ENCODE data around the gene CABP1. TPM values are rescaled to one million over a fixed set of nuclear protein-coding genes. Genes with fewer than 3 reads are reported as not detected.
"Not testable (repeated sequence)": the region's sequence is repeated elsewhere in the genome, so short reads cannot be mapped to it uniquely, and the experiment has no call there.

Gene CABP1
- total RNA-seq, 4 donors from 2014 or later = 2.1 to 14.7 (median 6.6) TPM

GRCh38 chr12:120661432-120661831 lies 21.0 kb downstream of the CABP1 start:
- no peak for DNase-seq (ENCODE audit: low spot score)
- TF ChIP-seq, protein P1, sequence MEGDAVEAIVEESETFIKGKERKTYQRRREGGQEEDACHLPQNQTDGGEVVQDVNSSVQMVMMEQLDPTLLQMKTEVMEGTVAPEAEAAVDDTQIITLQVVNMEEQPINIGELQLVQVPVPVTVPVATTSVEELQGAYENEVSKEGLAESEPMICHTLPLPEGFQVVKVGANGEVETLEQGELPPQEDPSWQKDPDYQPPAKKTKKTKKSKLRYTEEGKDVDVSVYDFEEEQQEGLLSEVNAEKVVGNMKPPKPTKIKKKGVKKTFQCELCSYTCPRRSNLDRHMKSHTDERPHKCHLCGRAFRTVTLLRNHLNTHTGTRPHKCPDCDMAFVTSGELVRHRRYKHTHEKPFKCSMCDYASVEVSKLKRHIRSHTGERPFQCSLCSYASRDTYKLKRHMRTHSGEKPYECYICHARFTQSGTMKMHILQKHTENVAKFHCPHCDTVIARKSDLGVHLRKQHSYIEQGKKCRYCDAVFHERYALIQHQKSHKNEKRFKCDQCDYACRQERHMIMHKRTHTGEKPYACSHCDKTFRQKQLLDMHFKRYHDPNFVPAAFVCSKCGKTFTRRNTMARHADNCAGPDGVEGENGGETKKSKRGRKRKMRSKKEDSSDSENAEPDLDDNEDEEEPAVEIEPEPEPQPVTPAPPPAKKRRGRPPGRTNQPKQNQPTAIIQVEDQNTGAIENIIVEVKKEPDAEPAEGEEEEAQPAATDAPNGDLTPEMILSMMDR (IDR thresholded peaks at IDR 0.05) = no peak

GRCh38 chr12:120662879-120663278 lies 22.5 kb downstream of the CABP1 start:
- TF ChIP-seq, protein P1 (IDR thresholded peaks at IDR 0.05) = no peak
- DNase-seq (ENCODE audit: low spot score) (no peak), ATAC-seq (ENCODE audit: low FRiP score) (no peak)

More at GRCh38 chr12:120661432-120661831, 21.0 kb downstream of the CABP1 start:
- ATAC-seq (ENCODE audit: low FRiP score) = no peak

- TF ChIP-seq, protein P1 (IDR thresholded peaks at IDR 0.05) = no peak
- ATAC-seq (ENCODE audit: low FRiP score) (no peak), DNase-seq (ENCODE audit: low spot score) (no peak)
Measured at GRCh38 chr12:120663741-120664140, 23.3 kb downstream of the CABP1 start.

- no peak for DNase-seq (ENCODE audit: low spot score)
- TF ChIP-seq, protein P1 (IDR thresholded peaks at IDR 0.05) = no peak
- ATAC-seq (ENCODE audit: low FRiP score) = no peak
Measured at GRCh38 chr12:120666571-120667390, 26.4 kb downstream of the CABP1 start.

DNA sequence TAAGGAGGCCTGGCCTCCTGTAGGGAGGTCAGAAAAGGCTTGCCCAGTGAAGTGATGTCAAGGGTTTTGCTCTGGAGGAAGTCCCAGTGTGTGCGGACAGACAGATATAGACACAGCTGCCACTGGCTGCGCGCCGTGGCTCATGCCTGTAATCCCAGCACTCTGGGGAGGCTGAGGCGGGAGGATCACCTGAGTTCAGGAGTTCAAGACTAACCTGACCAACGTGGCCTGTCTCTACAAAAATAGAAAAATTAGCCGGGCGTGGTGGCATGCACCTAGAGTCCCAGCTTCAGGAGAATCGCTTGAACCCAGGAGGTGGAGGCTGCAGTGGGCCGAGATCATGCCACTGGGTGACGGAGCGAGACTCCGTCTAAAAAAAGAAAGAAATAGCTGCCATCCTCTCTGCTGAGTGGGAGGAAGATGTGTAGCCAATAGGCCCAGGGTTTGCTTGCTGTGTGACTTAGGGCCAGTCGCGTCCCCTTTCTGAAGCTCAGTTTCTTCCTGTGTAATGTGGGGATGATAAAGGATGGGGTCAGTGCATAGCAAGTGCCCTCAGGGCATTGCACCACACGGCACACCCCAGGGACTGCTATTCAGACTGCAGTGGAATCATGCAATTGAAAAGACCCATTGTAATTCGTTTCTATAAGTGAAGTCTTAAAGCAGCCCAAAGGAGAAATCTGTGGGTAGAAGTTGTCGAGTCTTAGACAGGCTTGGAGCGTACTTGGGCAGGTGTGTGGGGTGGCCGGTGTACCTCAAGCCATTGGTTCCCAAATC lies 27.9 kb downstream of the CABP1 start:
- no peak for ATAC-seq (ENCODE audit: low FRiP score)
- TF ChIP-seq, protein P1 (IDR thresholded peaks at IDR 0.05) = no peak

DNA sequence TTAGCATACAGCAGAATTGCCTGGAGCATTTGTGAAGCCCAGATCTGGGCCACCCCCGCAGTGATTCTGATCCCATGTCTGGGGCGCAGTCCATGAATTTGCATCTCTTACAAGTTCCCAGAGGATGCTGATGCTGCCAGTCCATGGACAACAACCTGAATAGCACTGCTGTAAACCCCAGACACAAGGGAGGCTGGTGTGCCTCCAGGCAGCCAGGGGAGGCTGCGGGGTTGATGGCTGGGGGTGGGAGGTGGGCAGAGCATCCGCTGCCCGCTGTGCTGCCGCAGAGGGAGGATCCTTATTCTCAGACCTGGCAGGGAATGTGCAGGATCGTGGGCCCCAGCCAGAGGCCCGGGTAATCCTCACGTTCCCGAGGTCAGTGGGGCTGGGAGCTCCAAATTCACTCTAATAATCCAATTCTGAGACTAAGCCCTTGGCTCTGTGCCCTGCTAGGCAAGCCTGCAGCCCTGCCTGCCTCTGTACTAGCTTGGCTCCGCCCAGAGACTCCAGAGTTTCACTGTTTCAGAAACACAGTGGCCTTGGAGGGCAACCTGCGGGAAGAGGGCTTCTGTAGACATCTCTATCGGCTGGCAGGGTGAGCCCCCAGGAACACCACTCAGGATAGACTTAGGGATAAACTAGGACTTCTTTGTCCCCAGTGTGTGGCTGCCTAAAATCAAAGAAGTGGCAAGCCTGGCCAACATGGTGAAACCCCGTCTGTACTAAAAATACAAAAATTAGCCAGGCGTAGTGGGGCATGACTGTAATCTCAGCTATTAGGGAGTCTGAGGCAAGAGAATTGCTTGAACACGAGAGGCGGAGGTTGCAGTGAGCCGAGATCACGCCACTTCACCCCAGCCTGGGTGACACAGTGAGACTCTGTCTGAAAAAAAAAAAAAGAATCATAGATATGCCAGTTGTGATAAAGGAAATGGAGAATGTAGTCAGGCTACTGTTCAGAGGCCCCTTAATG lies 28.7 kb downstream of the CABP1 start:
- ATAC-seq (ENCODE audit: low FRiP score) = peak; percentile 61
- TF ChIP-seq, protein P1 (IDR thresholded peaks at IDR 0.05) = no peak
- DNase-seq (ENCODE audit: low spot score) = no peak

More for the DNA sequence above, 27.9 kb downstream of the CABP1 start:
- DNase-seq (ENCODE audit: low spot score) = no peak

- not testable (repeated sequence) for ATAC-seq (ENCODE audit: low FRiP score)
Measured at GRCh38 chr12:120670237-120670636, 29.8 kb downstream of the CABP1 start.

More at GRCh38 chr12:120670237-120670636, 29.8 kb downstream of the CABP1 start:
- not testable (repeated sequence) for DNase-seq (ENCODE audit: low spot score)

Data from omental fat pad (tissue), 4 donors.